Glutamatergic neuron (in vitro differentiated cells): ENCODE data around the gene VPS51. TPM values are rescaled to one million over a fixed set of nuclear protein-coding genes. Genes with fewer than 3 reads are reported as not detected.
"Not testable (repeated sequence)": the region's sequence is repeated elsewhere in the genome, so short reads cannot be mapped to it uniquely, and the experiment has no call there.

Experiments
- DNase-seq: peaks from one replicate; pipeline ENCODE4 v3.0.0; 2022
- H3K27ac Mint-ChIP-seq: one replicate; pipeline ENCODE4 v1.8.0; 2020; ENCODE audit warnings: mild to moderate bottlenecking, mixed read lengths, inconsistent platforms; ENCODE audit not compliant: unreplicated experiment
- H3K27me3 Mint-ChIP-seq: one replicate; pipeline ENCODE4 v1.8.0; 2020; ENCODE audit warnings: mild to moderate bottlenecking, moderate library complexity, mixed read lengths, inconsistent platforms; ENCODE audit not compliant: unreplicated experiment
- H3K36me3 Mint-ChIP-seq: one replicate; pipeline ENCODE4 v1.8.0; 2020; ENCODE audit warnings: mild to moderate bottlenecking, mixed read lengths, inconsistent platforms; ENCODE audit not compliant: unreplicated experiment
- H3K4me1 Mint-ChIP-seq: one replicate; pipeline ENCODE4 v1.8.0; 2020; ENCODE audit warnings: mild to moderate bottlenecking, low read depth, mixed read lengths, inconsistent platforms; ENCODE audit not compliant: unreplicated experiment
- H3K4me3 Mint-ChIP-seq: one replicate; pipeline ENCODE4 v1.8.0; 2020; ENCODE audit warnings: mild to moderate bottlenecking, mixed read lengths, inconsistent platforms; ENCODE audit not compliant: unreplicated experiment
- H3K9me3 Mint-ChIP-seq: one replicate; pipeline ENCODE4 v1.8.0; 2020; ENCODE audit warnings: mild to moderate bottlenecking, moderate library complexity, mixed read lengths, inconsistent platforms; ENCODE audit not compliant: unreplicated experiment
- CTCF ChIP-seq: fragments of 200-600 bp; sonication (generic); IDR thresholded peaks from one replicate; pipeline ENCODE4 v1.5.0; 2021; ENCODE audit not compliant: partially characterized antibody, unreplicated experiment
- total RNA-seq: library from RNA; stranded (reverse); fragmentation: NEBNext Ultra II Directional; extraction: Animal tissue kit (Norgen Biotek cat#: 25700); gene quantifications from one replicate; pipeline ENCODE4 v1.2.1, GENCODE V29; 2021; ENCODE audit not compliant: unreplicated experiment

The VPS51 gene
- total RNA-seq, 1 donor from 2014 or later, result 105 TPM

DNA sequence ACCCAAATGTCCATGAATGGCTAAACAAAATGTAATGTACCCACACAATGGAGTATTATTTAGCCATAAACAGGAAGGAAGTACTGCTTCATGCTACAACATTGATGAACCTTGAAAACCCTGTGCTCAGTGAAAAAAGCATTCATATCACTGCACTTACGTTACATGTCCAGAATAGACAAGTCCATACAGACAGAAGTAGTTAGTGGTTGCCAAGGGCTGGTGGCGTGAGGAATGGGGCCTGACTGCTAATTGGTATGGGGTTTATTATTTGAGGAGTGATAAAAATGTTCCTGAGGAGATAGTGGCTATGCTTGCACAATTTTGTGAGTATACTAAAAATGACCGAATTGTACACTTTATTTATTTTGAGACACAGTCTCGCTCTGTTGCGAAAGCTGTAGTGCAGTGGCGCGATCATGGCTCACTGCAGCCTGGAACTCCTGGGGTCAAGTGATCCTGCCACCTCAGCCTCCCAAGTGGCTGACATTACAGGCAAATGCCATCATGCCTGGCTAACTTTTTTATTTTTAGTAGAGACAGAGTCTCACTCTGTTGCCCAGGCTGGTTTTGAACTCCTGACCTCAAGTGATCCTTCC is 46.0 kb downstream of the VPS51 start:
- Mint-ChIP-seq H3K4me3 (no peak overlapping the region), H3K36me3 (no peaks in the 10 kb centered on the region), H3K27ac (no peak overlapping the region), H3K4me1 (no peaks in the 10 kb centered on the region), H3K9me3 (no peaks in the 10 kb centered on the region), H3K27me3 (no peaks in the 10 kb centered on the region)
- DNase-seq, result no peak
- no peak for TF ChIP-seq CTCF

DNA sequence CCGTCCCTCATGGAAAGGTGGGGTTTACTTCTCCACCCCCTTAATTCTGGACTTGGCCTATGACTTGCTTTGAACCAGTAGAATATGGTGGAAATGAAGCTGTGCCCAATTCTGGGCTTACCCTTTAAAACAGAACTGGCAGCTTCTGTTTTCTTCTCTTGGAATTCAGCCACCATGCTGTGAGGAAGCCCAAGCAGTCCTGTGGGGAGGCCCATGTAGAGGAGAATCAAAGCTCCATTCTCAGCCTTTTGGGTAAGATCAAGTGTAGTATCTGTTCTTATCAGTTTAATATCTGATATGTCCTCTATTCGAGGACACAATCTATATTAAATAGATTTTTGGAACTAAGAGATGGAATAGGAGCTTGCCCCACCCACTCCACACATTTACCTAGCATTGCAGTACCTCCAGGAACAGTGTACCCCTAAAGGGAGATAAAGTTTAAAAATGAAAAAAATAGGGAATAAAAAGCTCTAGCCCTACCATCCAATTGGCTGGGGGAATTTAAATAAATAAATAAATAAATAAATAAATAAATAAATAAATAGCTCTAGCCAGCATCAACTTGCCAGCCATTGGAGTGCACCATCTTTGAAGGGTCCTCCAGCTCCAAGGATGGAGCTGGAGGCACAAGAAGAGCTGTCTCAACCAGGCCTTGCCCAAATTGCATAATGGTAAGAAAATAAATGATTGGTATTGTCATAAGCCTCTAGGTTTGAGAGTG is 51.5 kb downstream of the VPS51 start:
- Mint-ChIP-seq H3K27me3 (no peaks in the 10 kb centered on the region), H3K36me3 (no peaks in the 10 kb centered on the region), H3K4me3 (no peak overlapping the region), H3K27ac (no peak overlapping the region), H3K4me1 (peaks cover 2% of the 10 kb centered on the region), H3K9me3 (peaks cover 5% of the 10 kb centered on the region)
- TF ChIP-seq CTCF, result no peak
- DNase-seq, result no peak

DNA sequence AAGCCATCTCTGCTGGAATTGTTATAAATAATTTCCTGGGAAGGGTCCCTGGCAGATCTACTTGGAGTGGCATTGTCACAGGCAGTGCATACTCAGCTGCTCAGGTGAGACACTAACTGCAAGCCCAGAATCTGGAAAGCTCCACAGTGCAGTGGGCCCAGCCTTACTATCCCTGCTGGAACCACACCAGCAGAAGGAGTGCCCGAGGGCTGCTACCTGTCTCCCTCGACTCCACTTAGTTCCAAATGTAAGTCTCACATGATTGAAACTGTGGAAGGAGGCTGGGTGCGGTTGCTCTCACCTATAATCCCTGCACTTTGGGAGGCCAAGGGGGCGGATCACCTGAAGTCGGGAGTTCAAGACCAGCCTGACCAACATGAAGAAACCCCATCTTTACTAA is 52.6 kb downstream of the VPS51 start:
- peaks cover 5% of the 10 kb centered on the region for H3K9me3 Mint-ChIP-seq
- no peaks in the 10 kb centered on the region for H3K27me3 Mint-ChIP-seq
- H3K4me3 Mint-ChIP-seq, result no peak overlapping the region
- H3K36me3 Mint-ChIP-seq, result no peaks in the 10 kb centered on the region
- TF ChIP-seq CTCF, result no peak
- no peak for DNase-seq
- no peak overlapping the region for H3K27ac Mint-ChIP-seq
- peaks cover 2% of the 10 kb centered on the region for H3K4me1 Mint-ChIP-seq

DNA sequence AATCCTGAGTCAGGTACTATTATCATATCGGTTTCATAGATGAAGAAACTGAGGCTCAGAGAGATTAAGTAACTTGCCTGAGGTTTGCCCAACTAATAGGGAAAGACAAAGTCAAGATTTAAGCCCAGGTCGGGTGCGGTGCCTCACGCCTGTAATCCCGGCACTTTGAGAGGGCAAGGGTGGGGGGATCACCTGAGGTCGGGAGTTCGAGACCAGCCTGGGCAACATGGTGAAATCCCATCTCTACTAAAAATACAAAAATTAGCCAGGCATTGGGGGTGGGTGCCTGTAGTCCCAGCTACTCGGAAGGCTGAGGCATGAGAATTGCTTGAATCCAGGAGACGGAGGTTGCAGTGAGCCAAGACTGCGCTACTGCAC is 54.1 kb downstream of the VPS51 start:
- DNase-seq, H3K4me3 Mint-ChIP-seq, H3K9me3 Mint-ChIP-seq, H3K4me1 Mint-ChIP-seq, H3K27me3 Mint-ChIP-seq, H3K36me3 Mint-ChIP-seq: not testable (repeated sequence)
- H3K27ac Mint-ChIP-seq, result peak overlapping the region; percentile 73

- no peak for TF ChIP-seq CTCF
- H3K27ac Mint-ChIP-seq, result no peak overlapping the region
- H3K4me1 Mint-ChIP-seq, result peaks cover 2% of the 10 kb centered on the region
- no peak overlapping the region for H3K4me3 Mint-ChIP-seq
- no peaks in the 10 kb centered on the region for H3K36me3 Mint-ChIP-seq
- peaks cover 5% of the 10 kb centered on the region for H3K9me3 Mint-ChIP-seq
- no peak for DNase-seq
- no peaks in the 10 kb centered on the region for H3K27me3 Mint-ChIP-seq
These were observed 54.7 kb downstream of the VPS51 start for GRCh38 chr11:65150509-65151299.
